GM23248 (cell line): ENCODE measurements around the gene CCDC38. TPM values are rescaled to one million over a fixed set of nuclear protein-coding genes. Genes with fewer than 3 reads are reported as not detected.
A peak's percentile ranks its signal among the peaks of the same experiment; 100 is the strongest.
"Not testable (repeated sequence)": the region's sequence is repeated elsewhere in the genome, so short reads cannot be mapped to it uniquely, and the experiment has no call there.

ENCODE experiments used
- DNase-seq: peaks from one replicate; pipeline ENCODE4 v3.0.0-alpha.2; 2015
- H2AFZ ChIP-seq: fragments of 200-600 bp; sonication (generic); 2 replicates; pipeline ENCODE4 v1.6.1; 2016; ENCODE audit warnings: antibody characterized with exemption
- H3F3A ChIP-seq: fragments of 200-600 bp; sonication (generic); 2 replicates; pipeline ENCODE4 v1.6.1; 2016; ENCODE audit warnings: mild to moderate bottlenecking, antibody characterized with exemption, mixed run types; ENCODE audit not compliant: insufficient read depth
- H3K27ac ChIP-seq: fragments of 200-600 bp; sonication (generic); 2 replicates; pipeline ENCODE4 v1.5.1; 2016; ENCODE audit warnings: mild to moderate bottlenecking
- H3K27me3 ChIP-seq: fragments of 200-600 bp; sonication (generic); replicated peaks from 2 replicates; pipeline ENCODE4 v1.6.1; 2016; ENCODE audit warnings: mild to moderate bottlenecking; ENCODE audit not compliant: insufficient read depth
- H3K36me3 ChIP-seq: fragments of 200-600 bp; sonication (generic); 2 replicates; pipeline ENCODE4 v1.6.1; 2016; ENCODE audit warnings: low read depth, mild to moderate bottlenecking
- H3K4me1 ChIP-seq: fragments of 200-600 bp; sonication (generic); 2 replicates; pipeline ENCODE4 v1.6.1; 2016; ENCODE audit warnings: mild to moderate bottlenecking; ENCODE audit not compliant: insufficient read depth
- H3K4me2 ChIP-seq: fragments of 200-600 bp; sonication (generic); one replicate; pipeline ENCODE4 v1.6.1; 2016; ENCODE audit warnings: mild to moderate bottlenecking; ENCODE audit not compliant: unreplicated experiment
- H3K4me3 ChIP-seq: fragments of 200-600 bp; sonication (generic); 2 replicates; pipeline ENCODE4 v1.5.1; 2016; ENCODE audit warnings: mild to moderate bottlenecking
- H3K79me2 ChIP-seq: fragments of 200-600 bp; sonication (generic); 2 replicates; pipeline ENCODE4 v1.6.1; 2016; ENCODE audit warnings: mild to moderate bottlenecking; ENCODE audit not compliant: insufficient read depth
- H3K9ac ChIP-seq: fragments of 200-600 bp; sonication (generic); 2 replicates; pipeline ENCODE4 v1.6.1; 2016; ENCODE audit warnings: mild to moderate bottlenecking
- H3K9me2 ChIP-seq: fragments of 200-600 bp; sonication (generic); 2 replicates; pipeline ENCODE4 v1.6.1; 2016; ENCODE audit warnings: mixed run types, mild to moderate bottlenecking, moderate library complexity; ENCODE audit not compliant: insufficient read depth
- H3K9me3 ChIP-seq: fragments of 200-600 bp; sonication (generic); one replicate; pipeline ENCODE4 v1.6.1; 2017; ENCODE audit warnings: low read depth
- H4K20me1 ChIP-seq: fragments of 200-600 bp; sonication (generic); 2 replicates; pipeline ENCODE4 v1.6.0; 2016; ENCODE audit not compliant: insufficient read depth
- EZH2 ChIP-seq: fragments of 200-600 bp; sonication (generic); IDR thresholded peaks from 2 replicates; pipeline ENCODE4 v1.6.1; 2018; ENCODE audit warnings: antibody characterized with exemption, mild to moderate bottlenecking; ENCODE audit not compliant: insufficient read depth, poor library complexity, severe bottlenecking
- EZH2phosphoT487 ChIP-seq: fragments of 200-600 bp; sonication (generic); IDR thresholded peaks from 2 replicates; pipeline ENCODE4 v1.6.1; 2018; ENCODE audit warnings: antibody characterized with exemption, moderate library complexity, mild to moderate bottlenecking, low read depth; ENCODE audit not compliant: insufficient read depth
- WGBS, 2 experiments: methylation state at CpG; one replicate each; pipeline ENCODE4 v1.1.6; 2015 to 2017; ENCODE audit warnings: low lambda C conversion rate in 2 of 2, low coverage in 1 of 2; ENCODE audit errors: missing lambda C conversion rate in 2 of 2; 5-methylcytosine and 5-hydroxymethylcytosine counted together
- in situ Hi-C: fragments of 300-500 bp; cut with MboI; formaldehyde crosslinking; loops from 2 replicates; pipeline ENCODE4 v1.15.0; 2020
- polyA plus RNA-seq: library from polyadenylated mRNA; unstranded; fragments of >200 nt; fragmentation: Nextera tagmentation; extraction: Ambion mirVana; gene quantifications from 2 replicates; pipeline ENCODE4 v1.2.1, GENCODE V29; 2016
- total RNA-seq: library from RNA; depleted of rRNA; stranded (reverse); fragments of >200 nt; shearing (Covaris generic); gene quantifications from 2 replicates; pipeline ENCODE4 v1.2.3, GENCODE V29; 2014

CCDC38 gene
- total and polyA plus RNA-seq, 2 experiments from 2014 or later, result under 0.01 to 0.06 TPM

GRCh38 chr12:95852133-95852532 lies 90.3 kb downstream of the CCDC38 start:
- Histone ChIP-seq H3F3A (no peaks in the 10 kb centered on the region), H3K27ac (no peak overlapping the region), H3K4me2 (no peak overlapping the region), H3K27me3 (peaks cover 36% of the 10 kb centered on the region), H3K9me3 (no peaks in the 10 kb centered on the region), H3K4me1 (no peaks in the 10 kb centered on the region), H3K4me3 (no peak overlapping the region), H2AFZ (no peak overlapping the region), H3K36me3 (no peaks in the 10 kb centered on the region), H3K9ac (no peak overlapping the region), H3K9me2 (no peaks in the 10 kb centered on the region), H3K79me2 (no peaks in the 10 kb centered on the region), H4K20me1 (no peaks in the 10 kb centered on the region)
- TF ChIP-seq EZH2phosphoT487 (no peak), EZH2 (no peak)
- 59% methylated on average over 4 of the region's 4 CpGs for WGBS, 2 experiments
- in situ Hi-C loops, result no loop called here
- DNase-seq, result no peak

DNA sequence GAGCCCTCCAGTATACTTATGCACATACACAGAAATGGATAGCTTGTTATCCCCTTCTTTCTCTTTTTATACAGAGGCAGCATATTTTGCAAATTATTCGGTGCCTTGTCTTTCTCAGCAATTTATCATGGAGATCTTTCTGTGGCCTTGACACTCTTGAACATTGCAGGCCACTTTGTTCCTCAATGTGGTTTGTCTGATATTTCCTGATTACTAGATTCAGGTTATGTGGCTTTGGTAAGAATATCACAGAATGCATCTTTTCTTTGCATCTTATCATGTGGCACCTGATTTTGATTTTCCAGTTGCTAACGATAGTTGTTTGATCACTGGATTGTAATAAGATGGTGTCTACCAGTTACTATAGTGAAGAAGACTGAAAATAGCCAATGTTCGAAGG lies 90.8 kb downstream of the CCDC38 start:
- Histone ChIP-seq H3K79me2 (no peaks in the 10 kb centered on the region), H4K20me1 (no peaks in the 10 kb centered on the region), H3F3A (no peaks in the 10 kb centered on the region), H3K36me3 (no peaks in the 10 kb centered on the region), H3K9me2 (no peaks in the 10 kb centered on the region), H3K9ac (no peak overlapping the region), H3K27me3 (peaks cover 38% of the 10 kb centered on the region), H3K4me2 (no peak overlapping the region), H3K27ac (no peak overlapping the region), H2AFZ (no peak overlapping the region), H3K9me3 (no peaks in the 10 kb centered on the region), H3K4me1 (no peaks in the 10 kb centered on the region), H3K4me3 (no peak overlapping the region)
- no peak for TF ChIP-seq EZH2phosphoT487
- TF ChIP-seq EZH2, result no peak
- in situ Hi-C loops, result no loop called here
- 78 to 83% methylated on average over 3 of the region's 3 CpGs for WGBS, 2 experiments
- DNase-seq, result no peak

GRCh38 chr12:95848575-95849388 lies 93.6 kb downstream of the CCDC38 start:
- Histone ChIP-seq H3K4me1 (no peaks in the 10 kb centered on the region), H4K20me1 (no peaks in the 10 kb centered on the region), H3K27me3 (peaks cover 60% of the 10 kb centered on the region), H3K79me2 (no peaks in the 10 kb centered on the region), H3K9ac (no peak overlapping the region), H3K4me2 (no peak overlapping the region), H3F3A (no peaks in the 10 kb centered on the region), H3K9me3 (no peaks in the 10 kb centered on the region), H3K27ac (no peak overlapping the region), H3K36me3 (no peaks in the 10 kb centered on the region), H3K9me2 (no peaks in the 10 kb centered on the region), H3K4me3 (no peak overlapping the region), H2AFZ (no peak overlapping the region)
- peak; percentile 47 for DNase-seq
- no peak for TF ChIP-seq EZH2
- no peak for TF ChIP-seq EZH2phosphoT487
- 40 to 54% methylated on average over 8 of the region's 8 CpGs for WGBS, 2 experiments
- in situ Hi-C loops, result no loop called here

- Histone ChIP-seq H3K27me3 (peaks cover 58% of the 10 kb centered on the region), H3K4me3 (peak overlapping the region; percentile 62), H3K9ac (peak overlapping the region; percentile 44; the same call in 1 of the 2 replicates), H3K4me2 (peak overlapping the region; percentile 65), H2AFZ (peak overlapping the region; percentile 69; the same call in 1 of the 2 replicates)
- H3K4me1 ChIP-seq, H3K79me2 ChIP-seq, H4K20me1 ChIP-seq, H3K9me3 ChIP-seq, H3K27ac ChIP-seq, H3F3A ChIP-seq, H3K36me3 ChIP-seq, H3K9me2 ChIP-seq, in situ Hi-C loops: not testable (repeated sequence)
- peak; percentile 26 for DNase-seq
- WGBS, 2 experiments, result 13 to 35% methylated on average over 6 to 12 of the region's 12 CpGs
These were observed 100.0 kb downstream of the CCDC38 start for GRCh38 chr12:95842426-95842825.
